OCI-LY1 (cell line): Measurements from ENCODE around the gene OPHN1.

Experiments used
- H2AFZ ChIP-seq: fragments of 200-600 bp; sonication (generic), shearing (Covaris generic); 2 replicates; pipeline ENCODE4 v1.6.0; 2014; ENCODE audit warnings: antibody characterized with exemption, mild to moderate bottlenecking, low read length
- H3F3A ChIP-seq: fragments of 200-600 bp; sonication (generic), shearing (Covaris generic); 2 replicates; pipeline ENCODE4 v1.6.0; 2014; ENCODE audit warnings: mild to moderate bottlenecking, antibody characterized with exemption, low read length, moderate library complexity; ENCODE audit not compliant: insufficient read depth
- H3K27ac ChIP-seq: fragments of 200-600 bp; sonication (generic); 2 replicates; pipeline ENCODE4 v1.5.1; 2014; ENCODE audit warnings: low read length, mixed run types, mild to moderate bottlenecking, low read depth; ENCODE audit not compliant: poor library complexity, severe bottlenecking
- H3K27me3 ChIP-seq: fragments of 200-600 bp; sonication (generic); 2 replicates; pipeline ENCODE4 v1.6.0; 2014; ENCODE audit warnings: antibody characterized with exemption, mild to moderate bottlenecking, low read length, moderate library complexity; ENCODE audit not compliant: insufficient read depth
- H3K36me3 ChIP-seq: fragments of 200-600 bp; sonication (generic); 2 replicates; pipeline ENCODE4 v1.6.1; 2014; ENCODE audit warnings: mild to moderate bottlenecking, antibody characterized with exemption, low read length, moderate library complexity, mixed read lengths; ENCODE audit not compliant: insufficient read depth
- H3K4me1 ChIP-seq: fragments of 200-600 bp; sonication (generic); 2 replicates; pipeline ENCODE4 v1.5.1; 2014; ENCODE audit warnings: mild to moderate bottlenecking, low read length, moderate library complexity; ENCODE audit not compliant: insufficient read depth, severe bottlenecking
- H3K4me2 ChIP-seq: fragments of 200-600 bp; sonication (generic), shearing (Covaris generic); 2 replicates; pipeline ENCODE4 v1.6.1; 2014; ENCODE audit warnings: low read length
- H3K4me3 ChIP-seq: fragments of 200-600 bp; sonication (generic); 2 replicates; pipeline ENCODE4 v1.5.1; 2014; ENCODE audit warnings: low read length, low read depth, mild to moderate bottlenecking, mixed read lengths; ENCODE audit not compliant: poor library complexity, severe bottlenecking
- H3K79me2 ChIP-seq: fragments of 200-600 bp; shearing (Covaris generic); 2 replicates; pipeline ENCODE4 v1.6.1; 2016; ENCODE audit warnings: mixed run types, low read length, mixed read lengths; ENCODE audit not compliant: insufficient read depth
- H3K9ac ChIP-seq: fragments of 200-600 bp; sonication (generic), shearing (Covaris generic); 2 replicates; pipeline ENCODE4 v1.6.1; 2014; ENCODE audit warnings: mild to moderate bottlenecking, low read length, mixed read lengths
- H3K9me2 ChIP-seq: fragments of 200-600 bp; sonication (generic), shearing (Covaris generic); 2 replicates; pipeline ENCODE4 v1.6.1; 2014; ENCODE audit warnings: low read depth, mild to moderate bottlenecking, low read length, mixed read lengths
- H3K9me3 ChIP-seq: fragments of 200-600 bp; shearing (Covaris generic); 2 replicates; pipeline ENCODE4 v1.6.1; 2014; ENCODE audit warnings: low read length, mixed read lengths
- H4K20me1 ChIP-seq: fragments of 200-600 bp; sonication (generic), shearing (Covaris generic); 2 replicates; pipeline ENCODE4 v1.6.0; 2016; ENCODE audit warnings: mild to moderate bottlenecking, low read length; ENCODE audit not compliant: insufficient read depth
- EZH2 ChIP-seq: fragments of 200-600 bp; sonication (generic), shearing (Covaris generic); IDR thresholded peaks from 2 replicates; pipeline ENCODE4 v1.8.0; 2017; ENCODE audit warnings: borderline replicate concordance, mixed run types, mild to moderate bottlenecking, antibody characterized with exemption, low read length, moderate library complexity, mixed read lengths
- TF ChIP-seq, protein P1 (sequence below): fragments of 200-600 bp; sonication (generic), shearing (Covaris generic); IDR thresholded peaks from 2 replicates; pipeline ENCODE4 v1.5.1; 2017; ENCODE audit warnings: mild to moderate bottlenecking, antibody characterized with exemption, low read length, moderate library complexity, mixed read lengths

Gene OPHN1

GRCh38 chrX:68190799-68191198 is 242.5 kb downstream of the OPHN1 start:
- no peaks in the 10 kb centered on the region for H3K27me3 ChIP-seq
- H3K79me2 ChIP-seq: no peaks in the 10 kb centered on the region
- H3K36me3 ChIP-seq: no peaks in the 10 kb centered on the region
- no peak overlapping the region for H2AFZ ChIP-seq
- no peak overlapping the region for H3K27ac ChIP-seq
- no peak overlapping the region for H3K4me3 ChIP-seq
- no peaks in the 10 kb centered on the region for H3K4me1 ChIP-seq
- TF ChIP-seq, protein P1, sequence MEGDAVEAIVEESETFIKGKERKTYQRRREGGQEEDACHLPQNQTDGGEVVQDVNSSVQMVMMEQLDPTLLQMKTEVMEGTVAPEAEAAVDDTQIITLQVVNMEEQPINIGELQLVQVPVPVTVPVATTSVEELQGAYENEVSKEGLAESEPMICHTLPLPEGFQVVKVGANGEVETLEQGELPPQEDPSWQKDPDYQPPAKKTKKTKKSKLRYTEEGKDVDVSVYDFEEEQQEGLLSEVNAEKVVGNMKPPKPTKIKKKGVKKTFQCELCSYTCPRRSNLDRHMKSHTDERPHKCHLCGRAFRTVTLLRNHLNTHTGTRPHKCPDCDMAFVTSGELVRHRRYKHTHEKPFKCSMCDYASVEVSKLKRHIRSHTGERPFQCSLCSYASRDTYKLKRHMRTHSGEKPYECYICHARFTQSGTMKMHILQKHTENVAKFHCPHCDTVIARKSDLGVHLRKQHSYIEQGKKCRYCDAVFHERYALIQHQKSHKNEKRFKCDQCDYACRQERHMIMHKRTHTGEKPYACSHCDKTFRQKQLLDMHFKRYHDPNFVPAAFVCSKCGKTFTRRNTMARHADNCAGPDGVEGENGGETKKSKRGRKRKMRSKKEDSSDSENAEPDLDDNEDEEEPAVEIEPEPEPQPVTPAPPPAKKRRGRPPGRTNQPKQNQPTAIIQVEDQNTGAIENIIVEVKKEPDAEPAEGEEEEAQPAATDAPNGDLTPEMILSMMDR: no peak
- no peak for TF ChIP-seq EZH2
- H3F3A ChIP-seq: no peaks in the 10 kb centered on the region
- no peaks in the 10 kb centered on the region for H4K20me1 ChIP-seq
- no peak overlapping the region for H3K9ac ChIP-seq
- H3K4me2 ChIP-seq: no peak overlapping the region
- H3K9me3 ChIP-seq: no peaks in the 10 kb centered on the region
- no peaks in the 10 kb centered on the region for H3K9me2 ChIP-seq

DNA sequence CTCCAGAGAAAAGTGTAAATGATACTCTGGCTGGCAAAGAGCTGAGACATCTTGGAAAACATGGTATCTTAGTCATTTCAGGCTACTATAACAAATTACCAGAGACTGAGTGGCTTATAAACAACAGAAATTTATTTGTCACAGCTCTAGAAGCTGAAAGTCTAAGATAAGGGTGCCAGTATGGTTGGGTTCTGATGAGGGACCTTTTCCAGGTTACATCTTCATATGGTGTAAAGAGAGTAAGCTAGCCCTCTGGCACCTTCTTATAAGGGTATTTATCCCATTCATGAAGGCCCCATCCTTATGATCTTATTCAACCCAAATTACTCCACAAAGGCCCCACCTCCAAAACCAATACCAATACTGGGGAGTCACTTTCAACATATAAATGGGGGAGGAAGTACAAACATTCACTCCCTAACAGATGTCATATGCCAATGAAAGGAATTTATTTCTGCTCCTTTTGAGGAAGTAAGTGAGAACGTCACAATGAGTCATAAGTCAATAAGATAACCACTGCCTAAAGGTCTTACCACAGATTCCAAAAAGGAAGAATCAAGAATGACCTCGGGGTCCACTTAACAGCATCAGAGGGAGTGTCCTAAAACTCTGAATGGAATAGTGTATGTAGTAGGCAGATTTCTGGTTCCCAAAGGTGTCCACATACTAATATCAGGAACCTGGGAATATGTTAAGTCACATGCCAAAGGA is 246.6 kb downstream of the OPHN1 start:
- TF ChIP-seq, protein P1: no peak
- no peak for TF ChIP-seq EZH2
- no peak overlapping the region for H3K4me2 ChIP-seq
- H3K27me3 ChIP-seq: no peaks in the 10 kb centered on the region
- H3K9me2 ChIP-seq: no peaks in the 10 kb centered on the region
- no peak overlapping the region for H3K9ac ChIP-seq
- no peaks in the 10 kb centered on the region for H3K79me2 ChIP-seq
- H4K20me1 ChIP-seq: no peaks in the 10 kb centered on the region
- H2AFZ ChIP-seq: no peak overlapping the region
- no peaks in the 10 kb centered on the region for H3K9me3 ChIP-seq
- H3K27ac ChIP-seq: no peak overlapping the region
- H3K4me3 ChIP-seq: no peak overlapping the region
- H3K4me1 ChIP-seq: no peaks in the 10 kb centered on the region
- H3F3A ChIP-seq: no peaks in the 10 kb centered on the region
- no peaks in the 10 kb centered on the region for H3K36me3 ChIP-seq

DNA sequence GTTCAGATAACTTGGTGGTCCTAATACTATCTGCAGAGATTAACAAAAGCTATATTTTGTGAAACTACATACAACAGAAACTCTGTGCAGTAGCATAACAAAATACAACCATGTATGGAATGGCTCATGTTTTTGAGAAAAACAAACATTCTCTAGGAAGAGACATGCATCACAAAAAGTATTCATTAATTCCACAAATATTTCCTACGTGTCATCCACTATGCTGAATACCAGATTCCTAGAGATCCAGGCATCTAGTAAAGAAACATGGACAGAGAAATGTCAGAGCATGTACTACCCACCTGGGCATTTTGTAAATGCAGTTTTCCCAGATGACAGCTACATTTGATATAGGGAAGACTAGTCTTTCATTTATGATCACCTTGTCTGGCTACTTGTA is 248.1 kb downstream of the OPHN1 start:
- no peak overlapping the region for H3K4me2 ChIP-seq
- no peaks in the 10 kb centered on the region for H4K20me1 ChIP-seq
- no peaks in the 10 kb centered on the region for H3K9me3 ChIP-seq
- no peak overlapping the region for H3K27ac ChIP-seq
- H3K79me2 ChIP-seq: no peaks in the 10 kb centered on the region
- H3K27me3 ChIP-seq: no peaks in the 10 kb centered on the region
- no peaks in the 10 kb centered on the region for H3K9me2 ChIP-seq
- no peaks in the 10 kb centered on the region for H3F3A ChIP-seq
- H2AFZ ChIP-seq: no peak overlapping the region
- no peaks in the 10 kb centered on the region for H3K36me3 ChIP-seq
- H3K4me3 ChIP-seq: no peak overlapping the region
- TF ChIP-seq EZH2: no peak
- TF ChIP-seq, protein P1: no peak
- H3K9ac ChIP-seq: no peak overlapping the region
- no peaks in the 10 kb centered on the region for H3K4me1 ChIP-seq
